Right lobe of liver (tissue), 6 donors: ENCODE results near the gene KIF6. TPM values are rescaled to one million over a fixed set of nuclear protein-coding genes. Genes with fewer than 3 reads are reported as not detected.

Experiments
- ATAC-seq, 4 donors: fragments of 200-7000 bp; cut with Tn5 transposase; one replicate each; pipeline ENCODE4 v1.9.1; 2020; ENCODE audit warnings: mild to moderate bottlenecking in 4 of 4, moderate library complexity in 4 of 4
- DNase-seq, 3 donors: peaks; one replicate each; pipeline ENCODE4 v3.0.0-alpha.2; 2020
- H3K27ac ChIP-seq, 3 donors: fragments of 200-600 bp; one replicate each; pipeline ENCODE4 v1.8.0; 2022
- H3K27me3 ChIP-seq, 2 donors: fragments of 200-600 bp; one replicate each; pipeline ENCODE4 v1.8.0; 2022
- H3K36me3 ChIP-seq, 4 donors: fragments of 200-600 bp; sonication (generic) in 1 of 4; one replicate each; pipeline versions ENCODE4 v1.5.1 to v1.8.0; 2017 to 2022; ENCODE audit warnings: control low read depth in 1 of 4
- H3K4me1 ChIP-seq, 4 donors: fragments of 200-600 bp; sonication (generic) in 1 of 4; one replicate each; pipeline versions ENCODE4 v1.5.1 to v1.8.0; 2017 to 2022; ENCODE audit warnings: control low read depth in 1 of 4
- H3K4me3 ChIP-seq, 3 donors: fragments of 200-600 bp; one replicate each; pipeline ENCODE4 v1.8.0; 2022
- H3K9me3 ChIP-seq, 4 donors: fragments of 200-600 bp; sonication (generic) in 1 of 4; one replicate each; pipeline versions ENCODE4 v1.5.1 to v1.8.0; 2017 to 2022; ENCODE audit warnings: control low read depth in 1 of 4
- CTCF ChIP-seq, 4 donors: fragments of 200-600 bp in 3 of 4; fragments of 450-650 bp in 1 of 4; IDR thresholded peaks; one replicate each; pipeline versions ENCODE4 v1.5.1 to v1.8.0; 2016 to 2022; ENCODE audit warnings: antibody characterized with exemption in 4 of 4, mild to moderate bottlenecking in 2 of 4
- POLR2A ChIP-seq: fragments of 450-650 bp; IDR thresholded peaks from one replicate; pipeline ENCODE4 v1.6.1; 2017; ENCODE audit warnings: antibody characterized with exemption, mild to moderate bottlenecking
- WGBS: methylation state at CpG from one replicate; pipeline ENCODE4 v1.1.6; 2018; ENCODE audit warnings: low coverage, low lambda C conversion rate; ENCODE audit not compliant: insufficient coverage; ENCODE audit errors: missing lambda C conversion rate; 5-methylcytosine and 5-hydroxymethylcytosine counted together
- intact Hi-C, 2 donors: fragments of 100-400 bp; cut with DNase I; formaldehyde crosslinking; loops; one replicate each; pipeline versions ENCODE4 v1.11.2 to v1.14.1; 2022
- total RNA-seq, 6 experiments: library from RNA; depleted of rRNA in 2 of 6; stranded (reverse); fragments of >200 nt in 2 of 6; fragmentation: NEBNext Ultra II Directional in 3 of 6; extraction: Animal tissue kit (Norgen Biotek cat#: 25700) in 3 of 6; gene quantifications; one replicate each; pipeline versions ENCODE4 v1.1.0 to v1.2.4, GENCODE V29; 2016 to 2023
- donor health status: DM: no; HTN: yes; CAD: no.
- donor health status: DM: no; HTN: no; CAD: no.
- donor health status: DM: no; HTN: no; CAD: no.
- donor health status: DM: no; HTN: yes; CAD: no.
- donor health status: DM: no; HTN: yes; CAD: no.

The KIF6 gene
- total RNA-seq, 6 experiments from 2014 or later: 0.18 to 0.83 (median 0.37) TPM; not detected in 2

GRCh38 chr6:39765508-39766065 is 40.4 kb upstream of the KIF6 start:
- no peak for ATAC-seq
- no peaks in the 10 kb centered on the region for H3K27me3 ChIP-seq
- TF ChIP-seq CTCF (IDR thresholded peaks at IDR 0.05) (no peak), POLR2A (no peak)
- no peak overlapping the region for H3K4me3 ChIP-seq
- no peaks in the 10 kb centered on the region for H3K36me3 ChIP-seq
- intact Hi-C loops: no loop called here
- no peaks in the 10 kb centered on the region for H3K9me3 ChIP-seq
- H3K4me1 ChIP-seq: no peaks in the 10 kb centered on the region
- DNase-seq: no peak
- 46% methylated on average over 3 of the region's 3 CpGs for WGBS
- no peak overlapping the region for H3K27ac ChIP-seq

GRCh38 chr6:39760226-39760952 is 35.2 kb upstream of the KIF6 start:
- H3K9me3 ChIP-seq: no peaks in the 10 kb centered on the region
- 82% methylated on average over 3 of the region's 3 CpGs for WGBS
- TF ChIP-seq POLR2A (no peak), CTCF (IDR thresholded peaks at IDR 0.05) (no peak)
- no peak overlapping the region for H3K27ac ChIP-seq
- no peaks in the 10 kb centered on the region for H3K27me3 ChIP-seq
- intact Hi-C loops: no loop called here
- H3K4me3 ChIP-seq: no peak overlapping the region
- H3K36me3 ChIP-seq: no peaks in the 10 kb centered on the region
- no peaks in the 10 kb centered on the region for H3K4me1 ChIP-seq
- DNase-seq (no peak), ATAC-seq (no peak)

GRCh38 chr6:39758905-39759605 is 33.8 kb upstream of the KIF6 start:
- Histone ChIP-seq H3K27ac (no peak overlapping the region), H3K4me1 (no peaks in the 10 kb centered on the region), H3K4me3 (no peak overlapping the region), H3K36me3 (no peaks in the 10 kb centered on the region), H3K27me3 (no peaks in the 10 kb centered on the region), H3K9me3 (no peaks in the 10 kb centered on the region)
- 69% methylated on average over 2 of the region's 2 CpGs for WGBS
- intact Hi-C loops: no loop called here
- no peak for ATAC-seq
- TF ChIP-seq CTCF (IDR thresholded peaks at IDR 0.05) (no peak), POLR2A (no peak)
- no peak for DNase-seq

GRCh38 chr6:39756582-39756981 is 31.4 kb upstream of the KIF6 start:
- WGBS: 91% methylated on average over 2 of the region's 2 CpGs
- intact Hi-C loops: no loop called here
- no peak overlapping the region for H3K27ac ChIP-seq
- ATAC-seq: no peak
- no peaks in the 10 kb centered on the region for H3K36me3 ChIP-seq
- H3K27me3 ChIP-seq: no peaks in the 10 kb centered on the region
- no peak overlapping the region for H3K4me3 ChIP-seq
- no peaks in the 10 kb centered on the region for H3K4me1 ChIP-seq
- TF ChIP-seq CTCF (IDR thresholded peaks at IDR 0.05) (no peak), POLR2A (no peak)
- no peaks in the 10 kb centered on the region for H3K9me3 ChIP-seq
- DNase-seq: no peak
